ENCODE measurements around the gene WDR47.
"Not testable (repeated sequence)": the region's sequence is repeated elsewhere in the genome, so short reads cannot be mapped to it uniquely, and the experiment has no call there.

WDR47 gene

GRCh38 chr1:108961752-108962486 is 80.0 kb downstream of the WDR47 start:
- DNase-seq: no peak

- DNase-seq: no peak
Measured at GRCh38 chr1:108961198-108961597, 80.7 kb downstream of the WDR47 start.

GRCh38 chr1:108960719-108961118 is 81.2 kb downstream of the WDR47 start:
- DNase-seq: no peak

GRCh38 chr1:108957888-108958287 is 84.0 kb downstream of the WDR47 start:
- DNase-seq: no peak

- DNase-seq: no peak
Measured at GRCh38 chr1:108955881-108956280, 86.0 kb downstream of the WDR47 start.

GRCh38 chr1:108955111-108955510 is 86.8 kb downstream of the WDR47 start:
- no peak for DNase-seq

GRCh38 chr1:108953452-108953851 is 88.5 kb downstream of the WDR47 start:
- no peak for DNase-seq

GRCh38 chr1:108951242-108951641 is 90.7 kb downstream of the WDR47 start:
- DNase-seq: no peak

- DNase-seq: no peak
Measured at GRCh38 chr1:108949044-108949443, 92.9 kb downstream of the WDR47 start.

- DNase-seq: no peak
Measured at GRCh38 chr1:108947871-108948525, 93.9 kb downstream of the WDR47 start.

- no peak for DNase-seq
Measured at GRCh38 chr1:108936170-108936569, 105.7 kb downstream of the WDR47 start.

GRCh38 chr1:108933944-108934343 is 108.0 kb downstream of the WDR47 start:
- no peak for DNase-seq

GRCh38 chr1:108927565-108927964 is 114.3 kb downstream of the WDR47 start:
- not testable (repeated sequence) for DNase-seq

- DNase-seq: no peak
Measured at GRCh38 chr1:108925920-108926319, 116.0 kb downstream of the WDR47 start.

Data from stimulated activated CD4-positive, alpha-beta T cell treated with anti-CD3 and anti-CD28 coated beads, Interleukin-4, amount 100 ng/mL, for 1 hour (primary cell).